Esophagus muscularis mucosa (tissue), 3 donors: ENCODE data around the gene NGDN.

ENCODE experiments used
- POLR2A ChIP-seq: fragments of 450-650 bp; IDR thresholded peaks from one replicate; pipeline ENCODE4 v1.6.1; 2017; ENCODE audit warnings: antibody characterized with exemption, moderate library complexity, mild to moderate bottlenecking, low read depth
- POLR2AphosphoS5 ChIP-seq, 2 donors: sonication (generic); formaldehyde crosslinking; IDR thresholded peaks; one replicate each; pipeline ENCODE4 v1.6.1; 2017; ENCODE audit warnings: antibody characterized with exemption in 2 of 2
- TF ChIP-seq, protein P1 (sequence below), 3 experiments: fragments of 200-600 bp in 2 of 3; fragments of 450-650 bp in 1 of 3; sonication (generic) in 2 of 3; IDR thresholded peaks; one replicate each; pipeline ENCODE4 v1.5.1; 2017 to 2019; ENCODE audit warnings: antibody characterized with exemption in 3 of 3, mild to moderate bottlenecking in 2 of 3, moderate library complexity in 1 of 3

DNA sequence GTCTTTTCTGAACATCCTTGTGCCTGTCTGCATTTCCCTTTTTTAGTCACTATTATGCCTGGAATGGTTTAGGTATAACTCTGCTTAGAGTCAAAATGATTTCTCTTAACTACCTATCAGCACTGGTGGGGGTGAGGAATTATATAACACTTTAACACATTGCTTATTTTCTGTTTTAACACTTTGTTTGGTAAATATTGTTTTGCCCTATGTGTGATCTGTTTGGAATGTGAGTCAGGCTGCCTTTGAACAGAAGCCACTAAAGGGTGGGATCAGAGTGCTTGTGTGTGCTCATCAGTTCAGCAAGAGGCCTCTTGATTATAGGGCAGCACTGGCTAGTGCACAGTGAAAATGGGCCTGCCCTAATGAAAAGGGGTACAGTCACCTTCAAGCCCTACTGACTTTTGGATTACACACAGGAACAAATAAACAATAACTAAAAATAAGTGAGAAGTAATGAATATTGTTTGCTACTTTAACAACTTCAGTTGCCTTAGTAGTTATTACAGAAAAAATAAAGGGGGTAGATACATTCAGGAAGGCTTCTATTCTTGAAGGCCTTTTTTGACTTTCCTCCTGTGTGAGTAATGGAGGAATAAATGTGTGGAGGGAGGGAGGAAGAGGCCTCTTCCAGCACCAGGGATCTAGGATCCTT, 23.2 kb downstream of the NGDN start:
- TF ChIP-seq, protein P1, sequence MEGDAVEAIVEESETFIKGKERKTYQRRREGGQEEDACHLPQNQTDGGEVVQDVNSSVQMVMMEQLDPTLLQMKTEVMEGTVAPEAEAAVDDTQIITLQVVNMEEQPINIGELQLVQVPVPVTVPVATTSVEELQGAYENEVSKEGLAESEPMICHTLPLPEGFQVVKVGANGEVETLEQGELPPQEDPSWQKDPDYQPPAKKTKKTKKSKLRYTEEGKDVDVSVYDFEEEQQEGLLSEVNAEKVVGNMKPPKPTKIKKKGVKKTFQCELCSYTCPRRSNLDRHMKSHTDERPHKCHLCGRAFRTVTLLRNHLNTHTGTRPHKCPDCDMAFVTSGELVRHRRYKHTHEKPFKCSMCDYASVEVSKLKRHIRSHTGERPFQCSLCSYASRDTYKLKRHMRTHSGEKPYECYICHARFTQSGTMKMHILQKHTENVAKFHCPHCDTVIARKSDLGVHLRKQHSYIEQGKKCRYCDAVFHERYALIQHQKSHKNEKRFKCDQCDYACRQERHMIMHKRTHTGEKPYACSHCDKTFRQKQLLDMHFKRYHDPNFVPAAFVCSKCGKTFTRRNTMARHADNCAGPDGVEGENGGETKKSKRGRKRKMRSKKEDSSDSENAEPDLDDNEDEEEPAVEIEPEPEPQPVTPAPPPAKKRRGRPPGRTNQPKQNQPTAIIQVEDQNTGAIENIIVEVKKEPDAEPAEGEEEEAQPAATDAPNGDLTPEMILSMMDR (IDR thresholded peaks at IDR 0.05) = no peak
- TF ChIP-seq POLR2AphosphoS5 (IDR thresholded peaks at IDR 0.05) = no peak
- TF ChIP-seq POLR2A = no peak
